ENCODE measurements around the gene PEX6.
"Not testable (repeated sequence)": the region's sequence is repeated elsewhere in the genome, so short reads cannot be mapped to it uniquely, and the experiment has no call there.

Gene PEX6

DNA sequence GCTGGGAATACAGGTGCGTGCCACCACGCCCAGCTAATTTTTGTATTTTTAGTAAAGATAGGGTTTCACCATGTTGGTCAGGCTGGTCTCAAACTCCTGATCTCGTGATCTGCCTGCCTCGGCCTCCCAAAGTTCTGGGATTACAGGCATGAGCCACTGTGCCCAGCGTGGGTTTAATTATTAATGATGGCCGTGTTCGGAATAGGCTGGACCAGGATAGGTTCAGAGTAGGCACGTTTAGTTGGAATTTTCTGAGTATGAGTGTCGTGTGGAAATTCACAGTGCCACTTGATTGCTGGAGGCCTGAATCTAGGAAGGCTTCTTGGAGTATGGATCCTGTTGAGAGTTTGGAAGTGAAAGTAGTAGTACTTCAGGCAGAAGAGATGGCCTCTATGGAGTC is 19.2 kb upstream of the PEX6 start:
- not testable (repeated sequence) for DNase-seq

DNA sequence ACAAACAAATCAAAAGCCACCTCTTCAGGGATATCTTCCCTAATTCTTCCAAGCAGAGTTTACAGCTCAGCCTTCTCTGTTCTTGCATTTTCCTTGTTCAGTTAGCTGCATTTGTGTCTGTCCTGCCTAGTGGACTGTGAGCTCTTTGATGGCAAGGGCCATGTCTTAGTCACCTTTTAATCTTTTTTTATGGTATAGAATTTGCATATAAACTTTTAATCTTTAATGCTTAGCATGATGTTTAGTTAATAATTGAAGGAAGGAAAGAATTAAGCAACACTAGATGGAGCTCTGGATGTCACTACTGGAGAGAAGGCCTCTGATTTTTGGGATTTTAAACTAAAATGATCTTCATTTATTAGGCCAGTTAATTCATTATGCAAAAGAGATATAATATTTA is 17.5 kb upstream of the PEX6 start:
- no peak for DNase-seq

DNA sequence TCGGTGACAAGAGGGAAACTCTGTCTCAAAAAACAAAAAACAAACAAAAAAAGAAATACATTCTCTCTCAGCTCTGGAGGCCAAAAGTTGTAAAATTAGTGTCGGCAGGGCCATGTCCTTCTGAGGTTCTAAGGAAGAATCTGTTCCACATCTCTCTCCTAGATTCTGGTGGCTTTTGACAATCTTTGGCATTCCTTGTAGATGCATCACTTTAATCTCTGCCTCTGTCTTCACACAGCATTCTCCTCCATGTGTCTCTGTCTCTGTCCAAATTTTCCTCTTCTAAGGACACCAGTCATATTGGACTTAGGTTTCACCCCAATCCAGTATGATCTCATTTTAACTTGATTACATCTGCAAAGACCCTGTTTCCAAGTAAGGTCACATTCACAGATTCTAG is 14.5 kb upstream of the PEX6 start:
- no peak for DNase-seq

DNA sequence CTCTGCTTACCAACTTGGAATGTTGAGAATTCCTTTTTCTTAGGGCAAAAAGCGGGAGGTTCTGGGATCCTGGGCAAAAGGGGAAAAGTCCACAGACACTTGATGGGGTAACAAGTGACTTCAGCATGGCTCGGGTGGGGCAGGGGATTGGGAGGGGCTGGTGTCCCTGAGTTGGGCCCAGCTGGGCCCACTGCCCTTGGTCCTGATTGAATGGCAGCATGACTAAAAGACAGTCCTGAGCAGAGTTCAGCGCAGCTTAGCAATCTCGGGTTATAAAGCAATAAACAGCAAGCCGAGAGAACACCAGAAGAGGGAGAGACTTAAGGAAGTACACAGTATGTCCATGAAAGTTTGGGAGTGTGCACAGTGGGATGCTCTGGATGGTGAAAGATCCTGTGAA is 10.9 kb upstream of the PEX6 start:
- DNase-seq, result no peak

DNA sequence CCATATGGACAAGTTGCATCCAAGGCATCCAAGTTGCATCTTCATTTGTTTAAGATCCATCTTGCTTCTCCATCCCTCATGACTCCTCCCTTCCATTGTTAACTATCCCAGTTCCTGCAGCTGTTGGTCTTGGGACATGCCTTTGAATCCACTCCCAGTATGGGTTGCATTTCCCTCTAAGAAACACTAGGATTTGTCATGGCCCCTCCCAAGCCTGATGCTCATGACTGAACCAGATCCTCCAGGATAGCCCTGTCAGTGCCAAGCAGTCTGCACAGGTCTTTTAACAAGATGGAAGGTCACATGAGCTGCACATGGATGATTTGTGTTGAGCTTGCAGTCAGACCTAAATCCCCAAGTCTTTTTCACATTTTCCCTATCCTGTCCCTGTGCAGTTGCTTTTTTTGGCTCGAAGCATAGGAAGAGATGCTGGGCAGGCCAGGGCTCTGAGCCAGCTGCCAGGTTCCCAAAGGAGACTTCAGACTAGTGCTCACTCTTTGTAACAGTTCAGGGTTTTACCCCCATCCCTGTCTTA is 9.6 kb upstream of the PEX6 start:
- DNase-seq, result no peak

DNA sequence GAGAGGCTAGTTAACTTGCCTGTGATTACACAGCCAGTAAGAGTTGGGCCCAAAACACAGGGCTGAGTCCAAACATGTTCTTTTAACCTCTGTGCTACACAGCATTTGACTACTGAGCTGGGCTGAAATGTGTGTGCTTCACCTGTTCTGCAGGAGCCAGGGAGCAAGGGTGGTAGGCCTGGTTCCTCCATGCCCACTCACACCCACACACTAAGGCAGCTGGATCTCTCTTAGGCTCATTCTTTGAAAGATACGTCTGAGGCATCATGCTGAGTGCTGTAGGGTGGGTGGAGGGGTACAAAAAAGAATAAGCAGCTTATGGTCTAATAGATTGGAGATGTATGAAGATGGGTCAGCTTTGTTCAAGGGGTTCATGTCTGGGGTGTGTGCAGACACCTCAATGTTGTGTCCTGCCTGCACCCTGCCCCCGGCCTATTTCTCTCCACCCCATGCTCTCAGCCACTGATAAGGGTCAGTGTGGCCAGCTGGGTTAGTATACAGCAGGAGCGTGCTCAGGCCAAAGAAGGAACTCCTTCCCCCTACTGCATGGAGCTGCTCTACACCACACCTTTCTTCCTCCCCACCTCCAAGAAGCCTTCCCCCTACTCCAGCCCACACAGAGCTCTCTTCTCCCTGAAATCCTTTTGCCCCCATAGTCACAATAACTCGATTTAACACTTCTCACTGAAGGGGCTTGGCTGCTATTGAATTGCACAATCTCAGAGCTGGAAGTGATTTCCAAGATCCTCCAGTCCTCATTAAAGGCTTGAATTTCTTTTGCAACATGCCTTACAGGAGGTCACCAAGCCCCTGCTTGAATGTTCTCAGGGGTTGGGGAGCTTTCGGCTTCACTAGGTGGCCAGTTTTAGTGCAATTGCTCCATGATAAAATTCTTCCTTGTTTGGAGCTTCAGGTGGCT is 8.8 kb upstream of the PEX6 start:
- DNase-seq, result no peak

DNA sequence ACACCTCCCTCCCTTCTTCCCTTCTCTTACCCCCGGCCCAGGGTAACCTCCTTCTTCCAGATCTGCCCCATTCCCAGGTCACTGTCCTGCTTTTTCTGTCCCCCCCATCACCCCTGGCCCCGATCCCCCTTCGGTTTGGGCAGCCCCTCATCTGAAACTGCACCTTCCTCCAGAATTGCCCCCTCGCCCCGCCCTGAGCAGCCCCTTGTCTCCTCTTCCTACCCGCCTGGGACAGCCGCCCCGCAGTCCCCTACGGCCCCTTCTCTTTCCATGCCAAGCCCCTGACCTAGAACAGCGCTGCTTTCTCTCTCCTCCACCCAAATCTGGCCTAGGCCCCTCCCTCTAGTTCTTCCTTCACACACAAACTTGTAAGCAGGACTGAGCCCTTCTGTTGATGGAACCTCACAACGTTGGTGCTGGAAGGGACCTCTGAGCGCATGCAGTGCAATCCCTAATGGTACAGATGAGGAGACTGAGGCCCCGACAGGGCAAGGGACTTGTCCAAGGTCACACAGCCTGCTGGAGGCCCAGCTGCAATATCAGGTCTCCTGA is 6.0 kb upstream of the PEX6 start:
- peak; percentile 14 for DNase-seq

DNA sequence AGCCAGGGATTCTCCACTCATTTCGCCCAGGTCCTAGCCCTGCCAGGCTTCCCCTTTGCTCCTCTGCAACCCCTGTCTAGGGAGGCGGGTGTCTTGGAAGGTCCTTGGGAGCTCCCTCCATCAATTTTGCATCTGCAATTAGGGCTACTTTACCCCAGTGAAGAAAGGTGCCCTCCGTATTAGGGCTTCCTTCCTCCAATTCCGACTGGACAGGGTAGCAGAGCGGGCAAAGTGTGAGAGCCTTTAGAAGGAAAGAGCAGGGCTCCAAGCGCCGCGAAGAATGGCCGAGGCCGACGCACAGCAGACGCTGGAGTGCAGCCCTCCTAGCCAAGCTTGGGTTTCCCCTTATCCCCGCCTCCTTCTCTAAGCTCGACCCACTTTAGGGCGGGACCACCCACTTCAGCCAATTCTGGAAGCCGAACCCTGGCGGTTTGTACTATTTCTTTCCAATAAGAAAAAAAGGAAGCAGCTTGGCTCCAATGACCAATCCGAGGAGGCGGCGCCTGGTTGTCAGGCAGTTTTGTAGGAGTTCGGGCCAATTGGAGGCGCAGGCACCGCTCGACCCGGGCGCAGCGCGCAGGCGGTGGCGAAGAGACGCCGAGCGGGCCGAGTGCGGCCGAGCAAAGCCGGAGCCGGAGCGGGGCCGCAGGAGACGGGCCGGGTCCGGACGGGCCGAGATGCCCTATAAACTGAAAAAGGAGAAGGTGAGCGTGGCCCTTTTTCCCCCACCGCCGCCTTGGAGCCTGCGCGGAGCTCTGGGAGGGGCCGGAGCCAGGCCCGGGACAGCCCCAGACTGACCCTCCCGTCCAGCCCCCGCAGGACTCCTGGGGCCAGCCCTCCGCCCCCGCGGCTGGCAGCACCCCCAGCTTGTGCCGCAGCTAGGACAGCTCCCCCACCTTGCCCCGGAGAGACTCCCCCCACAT is 5.3 kb upstream of the PEX6 start, which contains the start of gene PPP2R5D:
Gene PPP2R5D, plus strand, starts transcription at position 570 of the 923 bp plus-strand sequence. Its CDS starts 108 bp downstream, at position 678.
- peak; percentile 99 for DNase-seq

DNA sequence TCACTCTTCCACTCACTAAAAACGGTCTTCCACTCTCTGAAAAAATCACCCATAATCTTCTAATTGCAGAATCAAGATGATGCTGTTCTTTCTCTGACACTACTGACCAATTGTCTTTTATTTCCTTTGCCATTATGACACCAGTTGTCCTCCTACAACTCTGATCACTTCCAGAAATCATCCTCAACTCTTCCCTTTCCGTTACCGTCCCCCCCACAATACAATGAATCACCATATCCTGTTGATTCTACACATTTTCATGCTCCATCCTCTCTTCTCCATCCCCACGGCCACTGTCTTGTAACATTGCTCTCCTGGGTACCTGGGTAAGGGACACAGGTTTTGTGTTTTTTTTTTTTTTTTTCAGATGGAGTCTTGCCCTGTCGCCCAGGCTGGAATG is 2.9 kb upstream of the PEX6 start:
- no peak for DNase-seq

DNA sequence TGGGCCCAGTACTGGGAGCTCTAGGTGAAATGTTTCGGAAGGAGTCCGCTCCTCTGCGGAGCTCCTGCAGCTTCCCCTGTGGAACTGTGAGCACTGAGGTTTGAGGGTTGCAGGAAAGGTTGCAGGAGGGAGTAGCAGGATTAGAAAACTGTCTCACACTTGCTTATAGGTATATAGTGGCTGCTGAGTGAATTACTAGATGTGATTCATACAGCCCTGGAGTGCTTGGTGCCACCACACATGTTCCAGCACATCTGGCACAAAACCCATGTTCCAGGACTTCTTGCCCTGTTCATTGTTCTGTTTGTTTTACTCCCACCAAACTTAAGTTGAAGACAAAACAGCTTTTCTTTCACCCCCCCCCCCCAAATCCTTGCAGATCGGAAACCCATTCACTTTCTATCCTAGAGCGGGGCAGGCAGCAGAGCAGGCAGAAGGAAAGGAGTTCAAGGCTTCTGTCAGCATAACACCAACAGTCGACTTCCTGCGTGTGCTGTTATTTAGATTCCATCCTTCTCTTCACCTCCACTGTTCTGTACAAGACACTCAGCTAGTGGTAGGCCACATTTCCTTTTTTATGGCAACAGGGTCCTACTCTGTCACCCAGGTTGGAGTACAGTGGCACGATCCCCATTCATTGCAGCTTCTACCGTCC is 669 bp upstream of the PEX6 start:
- DNase-seq, result no peak

DNA sequence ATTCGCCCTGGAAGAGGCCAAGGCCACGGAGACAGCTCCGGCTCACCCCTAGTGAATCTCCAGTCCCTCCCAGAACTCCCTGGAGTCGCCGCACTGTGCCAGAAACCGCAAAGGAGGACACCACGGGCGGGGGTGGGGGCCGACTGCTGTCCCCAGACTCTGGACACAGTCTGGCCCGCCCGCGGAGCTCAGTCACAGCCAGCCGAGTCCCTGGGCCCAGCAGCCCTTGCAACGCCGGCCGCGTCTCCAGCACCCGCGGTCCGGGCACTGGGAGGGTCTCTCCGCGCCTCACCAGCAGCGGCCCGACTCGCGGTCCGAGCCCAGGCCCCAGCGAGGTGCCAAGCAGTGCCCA is 518 bp downstream of the PEX6 start:
- peak; percentile 22 for DNase-seq

DNA sequence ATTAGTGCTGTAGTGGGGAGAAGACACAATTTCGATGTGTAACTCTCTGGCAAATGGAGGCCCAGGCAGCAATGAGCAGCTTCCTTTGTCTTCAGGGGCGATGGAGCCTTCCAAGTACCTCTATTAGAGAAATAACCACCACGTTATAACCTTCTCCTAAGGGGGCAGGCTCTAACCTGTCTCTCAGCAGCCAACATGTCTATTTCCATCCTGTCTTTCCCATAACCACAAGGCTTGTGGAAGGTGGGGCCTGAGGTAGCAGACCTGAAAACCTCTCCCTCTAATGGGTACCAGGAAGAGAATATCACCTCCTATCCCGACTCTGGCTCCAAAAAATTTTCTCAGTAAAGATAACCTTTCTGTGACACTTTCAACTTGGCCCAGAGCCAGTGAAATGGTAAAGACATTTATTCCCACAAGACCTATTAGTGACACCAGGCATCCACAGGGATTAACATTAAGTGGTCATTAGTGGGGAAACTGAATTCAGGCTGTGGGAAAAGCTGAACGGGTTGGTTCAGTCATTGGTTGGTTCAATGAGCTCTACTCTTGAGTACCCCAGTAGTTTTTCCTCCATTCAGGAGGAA is 4.0 kb downstream of the PEX6 start:
- DNase-seq, result no peak

DNA sequence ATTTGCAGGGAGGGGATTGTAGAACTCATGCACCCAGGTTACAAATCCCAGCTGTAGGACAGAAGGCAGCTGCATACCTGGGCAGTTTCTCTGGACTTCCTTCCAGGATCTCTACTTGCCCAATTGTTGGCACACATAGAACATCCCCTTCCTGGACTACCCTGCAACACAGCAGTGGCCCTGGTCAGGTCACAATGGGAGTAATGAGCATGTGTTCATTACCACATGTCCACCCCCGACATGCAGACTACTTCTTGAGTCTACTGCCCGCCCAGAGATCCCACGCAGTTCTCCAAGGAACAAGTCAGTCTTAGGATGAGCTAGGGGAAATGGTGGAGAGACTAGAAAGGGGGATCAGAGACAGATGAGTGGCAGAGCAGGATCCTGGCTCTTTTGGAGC is 5.1 kb downstream of the PEX6 start:
- DNase-seq, result no peak

DNA sequence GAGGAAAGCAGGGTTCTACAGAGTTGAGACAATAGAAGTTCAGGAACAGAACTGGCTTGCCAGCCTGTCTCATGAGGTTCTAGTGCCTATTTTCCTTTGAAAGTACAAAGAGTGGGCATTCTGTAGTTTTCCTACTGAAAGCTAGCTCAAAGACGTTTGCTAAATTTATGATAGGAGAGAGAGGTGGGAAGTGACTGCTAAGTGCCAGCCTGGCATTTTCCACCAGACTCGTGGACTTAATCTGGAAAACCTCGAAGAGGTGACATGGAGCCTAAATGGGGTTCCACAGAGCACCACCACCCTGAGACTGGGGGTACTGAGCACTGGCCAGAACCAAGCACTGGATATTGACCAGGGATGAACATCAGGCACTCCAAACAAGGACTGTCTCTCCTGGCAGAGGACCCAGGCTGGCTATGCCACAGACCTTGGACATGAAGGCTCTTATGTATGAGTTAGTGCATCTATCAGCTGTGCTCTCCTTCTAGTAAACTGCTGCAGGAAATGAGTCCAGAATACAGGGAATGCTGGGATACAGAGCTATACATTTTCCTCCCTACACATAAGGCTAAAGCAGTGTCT is 7.1 kb downstream of the PEX6 start:
- no peak for DNase-seq

DNA sequence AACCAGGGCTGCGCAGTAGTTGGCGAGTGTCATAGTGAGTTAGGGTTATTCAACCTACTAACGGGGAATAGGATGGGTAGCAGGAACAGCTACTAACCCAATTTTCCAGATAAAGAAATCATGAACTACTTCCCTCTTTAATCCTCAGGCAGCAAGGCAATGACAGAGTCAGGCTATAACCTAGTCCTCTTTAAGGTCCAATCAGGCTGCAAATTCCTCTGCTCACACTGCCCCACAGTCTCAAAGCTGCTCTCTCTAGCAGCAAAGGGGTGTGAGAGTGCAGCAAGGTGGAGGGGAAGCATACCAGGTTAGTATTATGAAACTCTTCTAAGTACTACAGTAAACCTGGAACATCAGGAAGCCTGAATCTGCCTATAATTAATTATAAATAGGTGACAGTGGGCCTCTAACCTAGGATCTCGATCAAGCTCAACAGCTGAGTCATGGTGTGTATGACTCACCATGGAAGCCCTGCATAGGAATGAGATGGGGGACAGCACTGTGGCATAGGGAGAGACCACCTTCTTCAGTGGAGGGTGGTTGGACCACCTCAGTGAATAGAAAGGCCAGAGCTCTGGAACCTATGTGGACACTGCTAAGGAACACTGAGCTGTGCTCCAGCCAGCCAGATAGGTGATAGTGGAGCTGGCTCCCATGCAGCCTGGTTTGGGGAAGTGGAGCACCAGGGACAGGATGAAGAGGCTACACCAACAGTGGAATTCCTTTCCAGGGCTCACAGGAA is 7.9 kb downstream of the PEX6 start:
- no peak for DNase-seq

DNA sequence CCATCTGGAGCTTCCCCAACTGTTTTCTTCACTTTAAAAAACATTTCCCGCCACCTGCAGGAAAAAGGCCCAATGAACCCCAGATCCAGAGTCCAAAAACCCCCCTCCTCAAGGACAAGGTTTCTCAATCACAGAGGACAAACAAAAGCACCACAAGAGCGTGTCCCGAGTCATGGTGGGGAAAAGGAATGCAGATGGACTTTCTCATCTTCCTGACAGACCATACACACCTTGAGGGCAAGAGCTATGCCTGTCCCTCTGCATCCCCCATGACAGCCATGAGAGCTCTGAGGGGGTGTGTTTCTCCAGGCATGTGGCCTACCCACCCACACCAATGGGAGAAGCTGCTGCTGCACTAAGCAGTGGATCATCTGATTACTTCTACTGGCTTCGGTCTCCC is 9.0 kb downstream of the PEX6 start:
- no peak for DNase-seq

DNA sequence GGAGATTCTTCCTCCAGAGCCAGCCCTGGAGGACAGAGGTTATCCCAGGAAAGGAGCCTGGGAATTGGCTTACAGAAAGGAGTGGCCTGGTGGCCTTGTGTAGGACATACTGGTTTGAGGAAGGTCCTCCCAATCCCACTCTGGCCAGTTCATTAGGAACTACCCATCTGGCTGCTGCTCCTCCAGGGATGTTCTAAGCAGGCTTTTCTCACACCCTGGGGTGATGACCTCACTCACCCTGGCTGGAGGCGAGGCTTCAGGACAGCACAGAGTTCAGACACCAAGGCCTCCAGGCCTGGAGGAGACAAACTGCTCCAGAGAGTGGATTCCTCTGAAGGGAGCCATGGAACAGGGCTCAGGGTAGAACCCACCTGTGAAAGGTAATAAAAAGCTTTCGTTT is 9.6 kb downstream of the PEX6 start:
- DNase-seq, result no peak

DNA sequence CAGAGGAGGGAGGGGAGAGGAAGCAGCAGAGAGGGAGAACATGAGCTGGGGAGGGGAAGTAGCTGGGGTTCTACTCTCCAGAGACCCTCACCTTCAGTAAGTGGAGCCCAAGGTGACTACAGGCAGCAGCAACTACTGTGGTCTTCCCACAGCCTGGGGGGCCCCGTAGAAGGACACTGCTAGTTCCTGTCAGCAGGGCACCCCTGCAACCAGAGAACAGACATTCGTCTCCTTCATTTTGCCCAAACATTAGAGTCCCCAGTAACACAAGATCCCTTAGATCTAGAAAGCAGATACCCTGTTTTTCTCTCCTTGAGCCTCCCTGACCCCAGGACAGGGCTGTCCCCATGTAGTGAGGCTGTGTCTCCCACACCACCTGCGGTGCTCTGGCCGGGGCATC is 10.2 kb downstream of the PEX6 start:
- DNase-seq, result no peak

DNA sequence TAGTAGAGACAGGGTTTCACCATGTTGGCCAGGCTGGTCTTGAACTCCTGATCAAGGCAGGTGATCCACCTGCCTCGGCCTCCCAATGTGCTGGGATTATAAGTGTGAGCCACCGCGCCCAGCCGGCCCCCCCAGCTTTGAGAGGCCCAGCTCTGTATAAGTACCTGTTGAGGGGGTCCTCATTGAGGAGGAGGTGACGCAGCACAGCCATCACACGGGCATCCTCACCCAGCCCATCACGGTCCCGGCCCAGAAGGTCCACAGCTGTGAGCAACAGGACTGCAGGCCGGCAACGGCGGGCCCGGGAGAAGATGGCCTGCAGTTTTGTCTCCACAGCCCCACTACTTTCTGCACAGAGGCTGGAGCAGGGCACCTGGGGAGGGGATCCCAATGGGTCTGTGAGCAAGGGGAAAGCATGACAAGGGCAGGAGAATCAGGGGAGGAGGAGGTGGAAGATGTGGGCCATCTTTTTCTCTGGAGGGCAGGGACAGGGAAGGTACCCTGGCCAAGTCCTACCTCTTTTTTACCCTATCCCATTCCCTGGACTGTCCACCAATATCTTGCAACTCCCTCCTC is 10.8 kb downstream of the PEX6 start:
- no peak for DNase-seq

DNA sequence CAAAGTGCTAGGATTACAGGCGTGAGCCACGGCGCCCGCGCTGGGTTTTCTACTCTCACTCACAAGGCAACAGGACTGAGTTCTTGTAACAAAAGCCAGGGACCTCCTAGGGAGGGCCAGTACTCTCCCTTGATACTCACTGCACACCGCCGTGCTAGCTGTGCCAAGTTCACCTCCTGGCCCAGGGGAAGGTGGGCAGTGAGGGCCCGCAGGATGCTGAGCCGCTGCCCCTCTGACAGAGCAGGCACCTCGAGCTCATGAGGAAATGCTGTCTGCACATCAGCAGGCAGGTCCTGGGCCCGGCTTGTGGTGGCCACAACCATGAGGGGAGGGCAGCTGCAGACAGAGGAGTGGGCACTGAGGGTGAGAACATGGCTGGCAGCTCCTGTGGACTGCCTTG is 11.8 kb downstream of the PEX6 start:
- no peak for DNase-seq

DNA sequence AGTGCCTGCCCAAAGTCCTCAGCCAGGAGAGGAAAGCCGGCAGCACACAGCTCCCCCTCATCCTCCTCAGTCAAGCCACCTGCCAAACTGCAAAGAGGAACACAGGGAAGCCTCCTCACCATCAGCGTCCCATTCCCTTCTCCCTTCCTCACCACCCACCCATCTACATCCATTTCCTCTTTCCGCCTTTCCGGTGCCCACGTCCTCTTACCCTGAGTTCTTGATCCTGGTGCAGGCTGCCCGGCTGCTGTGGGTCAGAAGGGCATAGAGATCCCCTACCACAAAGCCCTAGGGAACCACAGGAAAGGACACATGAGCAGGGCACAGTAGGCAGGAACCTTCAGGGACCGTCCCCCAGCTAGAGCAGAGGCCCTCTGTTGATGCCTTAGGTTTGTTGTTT is 12.4 kb downstream of the PEX6 start:
- no peak for DNase-seq
